GF-D8 (cell line): ENCODE data around the gene MAP3K12.
"Not testable (repeated sequence)": the region's sequence is repeated elsewhere in the genome, so short reads cannot be mapped to it uniquely, and the experiment has no call there.

Experiments used
- DNase-seq: peaks from one replicate; lab custom pipeline; 2025; lab: John Stamatoyannopoulos, UW

Gene MAP3K12

DNA sequence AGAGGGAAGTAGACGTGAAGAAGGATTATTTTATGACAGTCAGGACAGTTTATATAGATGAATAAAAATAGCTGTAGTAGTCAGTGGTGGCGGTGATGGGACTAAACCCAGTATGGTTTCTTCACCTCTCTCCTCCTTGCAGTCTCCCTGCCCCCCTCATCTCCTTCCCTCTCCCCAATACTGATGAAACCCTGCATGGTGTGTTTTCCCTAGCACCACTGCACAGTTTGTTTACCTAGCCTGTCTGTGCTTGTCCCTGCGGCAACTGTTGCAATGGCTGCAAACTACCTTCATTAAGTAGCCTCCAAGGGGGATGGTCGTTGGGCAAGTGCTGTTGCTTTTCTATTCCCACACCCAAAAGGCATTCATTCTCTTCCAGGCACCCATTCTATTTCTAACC is 32.6 kb downstream of the MAP3K12 start:
- DNase-seq: no peak

DNA sequence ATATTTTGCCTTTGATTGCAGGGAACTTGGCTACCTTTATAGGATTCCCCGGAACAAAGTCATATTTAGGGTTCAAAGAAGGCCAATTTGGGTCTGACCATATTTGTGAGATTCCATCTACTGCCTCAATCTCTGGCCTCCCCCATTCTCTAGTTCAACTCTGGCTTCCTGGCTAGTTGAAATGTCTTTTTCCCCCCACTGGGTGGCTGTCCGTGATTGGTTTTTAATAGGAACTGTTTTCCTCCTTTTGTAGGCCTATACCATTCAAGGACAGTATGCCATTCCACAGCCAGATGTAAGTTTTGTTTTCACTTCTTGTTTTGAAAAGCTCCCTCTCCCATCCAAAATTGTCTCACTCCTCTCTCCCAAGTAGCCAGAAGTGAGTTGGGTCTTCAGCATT is 33.6 kb downstream of the MAP3K12 start:
- no peak for DNase-seq

- DNase-seq: no peak
Measured at GRCh38 chr12:53464685-53465418, 34.4 kb downstream of the MAP3K12 start.

- DNase-seq: no peak
Measured at GRCh38 chr12:53463802-53464560, 35.3 kb downstream of the MAP3K12 start.

GRCh38 chr12:53462935-53463334 is 36.3 kb downstream of the MAP3K12 start:
- DNase-seq: no peak

DNA sequence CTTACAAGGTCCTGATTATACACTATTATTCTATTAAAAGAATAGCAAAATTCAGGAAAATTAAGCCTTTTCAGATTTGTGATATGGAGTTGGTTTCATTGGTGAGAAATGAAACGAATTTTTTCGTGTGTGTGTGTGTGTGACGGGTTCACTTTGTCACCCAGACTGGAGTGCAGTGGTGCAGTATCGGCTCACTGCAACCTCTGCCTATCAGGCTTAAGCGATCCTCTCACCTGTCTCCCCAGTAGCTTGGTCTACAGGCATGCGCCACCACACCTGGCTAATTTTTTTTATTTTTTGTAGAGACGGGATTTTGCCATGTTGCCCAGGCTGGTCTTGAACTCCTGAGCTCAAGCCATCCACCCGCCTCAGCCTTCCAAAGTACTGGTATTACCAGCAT is 37.7 kb downstream of the MAP3K12 start:
- DNase-seq: no peak

DNA sequence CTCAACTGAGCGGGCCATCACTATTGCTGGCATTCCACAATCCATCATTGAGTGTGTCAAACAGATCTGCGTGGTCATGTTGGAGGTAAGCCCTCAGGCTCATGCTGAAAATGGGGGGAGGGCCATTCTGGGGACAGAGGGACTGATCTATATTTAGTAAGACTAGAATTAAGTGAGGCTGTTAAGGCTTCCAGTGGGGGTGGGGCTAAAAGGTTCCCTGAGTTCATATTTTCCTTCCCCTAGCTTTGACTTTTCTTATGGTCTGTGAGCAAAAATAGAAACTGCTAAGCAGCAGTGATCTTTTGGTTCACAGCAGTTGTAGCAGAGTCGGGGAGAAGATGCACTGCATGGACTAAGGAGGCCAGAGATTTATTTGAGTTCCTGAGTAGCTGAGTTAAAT is 38.2 kb downstream of the MAP3K12 start:
- no peak for DNase-seq

DNA sequence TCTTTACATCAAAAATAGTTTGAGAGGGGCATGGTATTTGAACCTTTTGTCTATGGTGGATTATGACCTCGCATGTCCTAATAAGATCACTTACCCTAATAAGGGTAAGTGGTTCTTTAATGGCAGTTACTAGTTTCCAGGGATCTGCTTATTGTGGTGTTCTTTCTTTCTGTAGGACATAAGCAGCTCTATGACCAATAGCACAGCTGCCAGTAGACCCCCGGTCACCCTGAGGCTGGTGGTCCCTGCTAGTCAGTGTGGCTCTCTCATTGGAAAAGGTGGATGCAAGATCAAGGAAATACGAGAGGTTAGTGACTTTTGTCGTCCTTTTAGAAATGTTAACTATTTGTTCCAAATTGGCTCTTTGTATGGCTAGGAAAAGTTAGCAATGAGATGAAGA is 40.2 kb downstream of the MAP3K12 start:
- DNase-seq: no peak

- no peak for DNase-seq
Measured at GRCh38 chr12:53456654-53457366, 42.4 kb downstream of the MAP3K12 start.

DNA sequence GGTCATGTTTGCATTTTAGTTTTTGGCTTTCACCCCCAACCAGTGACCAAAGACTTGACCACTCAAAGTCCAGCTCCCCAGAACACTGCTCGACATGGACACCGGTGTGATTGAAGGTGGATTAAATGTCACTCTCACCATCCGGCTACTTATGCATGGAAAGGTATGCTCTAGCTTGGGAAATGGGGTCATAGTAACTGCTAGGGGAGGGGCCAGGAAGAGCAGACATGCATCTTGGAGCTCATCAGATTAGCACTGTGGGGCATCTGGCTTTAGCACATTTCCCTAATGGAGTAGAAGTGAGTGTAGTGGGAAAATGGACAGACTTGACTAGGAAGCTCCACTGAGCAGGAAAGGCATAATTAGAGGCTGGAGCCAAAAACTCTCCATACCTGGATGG is 44.6 kb downstream of the MAP3K12 start:
- DNase-seq: no peak

DNA sequence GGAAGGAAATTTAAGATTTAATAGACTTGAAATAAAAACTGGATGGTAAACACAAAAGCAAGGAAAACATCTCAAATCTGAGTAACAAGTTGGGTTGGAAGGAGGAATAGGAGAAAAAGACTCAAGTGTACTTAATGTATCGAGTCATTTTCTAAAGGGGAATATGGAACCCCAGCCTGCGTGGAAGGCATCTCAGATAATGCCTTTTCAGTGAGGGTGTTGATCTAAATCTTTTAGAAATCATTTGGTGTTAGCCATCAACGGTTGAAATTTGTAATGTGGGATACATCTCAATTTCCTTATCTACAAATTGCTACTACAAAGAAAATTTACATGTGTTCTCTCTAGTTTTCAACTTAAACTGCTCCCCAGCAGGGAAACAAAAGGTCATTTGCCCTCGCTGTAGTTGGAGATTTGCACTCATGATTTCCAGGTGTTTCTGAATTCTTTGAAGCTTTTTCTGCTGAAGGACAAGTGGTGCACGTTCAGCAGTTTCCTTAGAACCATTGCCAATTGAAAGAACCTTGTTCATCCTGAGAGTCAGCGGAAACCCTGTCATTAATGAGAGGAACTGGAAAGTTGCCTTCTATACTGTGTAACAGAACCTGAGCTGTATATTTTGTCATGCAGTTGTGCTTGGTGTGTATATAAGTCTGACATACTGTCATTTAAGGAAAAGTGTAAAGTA is 45.2 kb downstream of the MAP3K12 start:
- no peak for DNase-seq

DNA sequence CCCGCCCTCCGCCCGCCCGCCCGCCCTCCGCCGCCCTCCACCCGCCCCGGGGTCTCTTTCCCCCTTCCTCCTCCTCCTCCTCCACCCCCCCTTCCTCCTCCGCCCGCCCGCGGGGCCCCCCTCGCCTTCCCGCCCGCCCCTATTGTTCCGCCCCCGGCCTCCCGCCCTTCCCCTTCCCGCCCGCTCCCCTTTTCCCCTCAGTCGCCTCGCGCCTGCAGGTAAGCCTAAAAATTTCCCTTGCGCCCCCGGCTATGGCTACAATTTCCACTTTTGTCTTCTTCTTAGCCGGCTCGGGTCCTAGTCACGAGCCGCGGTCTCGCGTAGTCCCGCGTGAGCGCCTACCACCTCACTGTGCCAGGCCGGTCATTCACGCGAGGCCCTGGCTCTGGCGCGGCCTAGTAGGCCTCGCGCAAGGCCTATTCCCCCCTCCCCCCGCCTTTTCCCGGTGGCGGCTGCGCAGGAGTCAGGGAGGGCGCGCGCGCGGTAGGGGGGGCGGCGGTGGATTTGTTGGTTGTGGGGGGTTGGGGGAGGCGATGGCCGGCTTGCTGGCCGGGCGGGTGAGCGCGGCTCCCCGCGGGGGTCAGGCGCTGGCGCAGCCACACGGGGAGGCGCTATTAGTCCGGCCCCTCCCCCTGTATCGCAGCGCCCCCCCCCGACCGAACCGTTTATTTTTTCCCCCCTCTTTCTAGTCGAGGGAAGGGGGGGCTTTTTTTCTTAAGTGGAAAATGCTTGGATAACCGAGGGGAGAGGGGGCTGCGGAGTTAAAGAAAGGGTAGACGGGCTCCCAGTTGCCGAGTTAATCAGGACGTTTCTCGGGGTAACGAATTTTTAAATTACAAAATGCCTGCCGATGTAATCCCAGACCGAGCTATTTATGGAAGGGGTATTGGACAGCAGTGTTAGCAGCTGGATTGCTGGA is 46.8 kb downstream of the MAP3K12 start:
- peak; percentile 21 for DNase-seq

- DNase-seq: peak; percentile 97
Measured at GRCh38 chr12:53451661-53452158, 47.5 kb downstream of the MAP3K12 start, which contains the start of gene PCBP2. TSS of gene PCBP2 (plus strand) at chr12:53452102. CDS start at chr12:53454801, 2,699 bp downstream.

DNA sequence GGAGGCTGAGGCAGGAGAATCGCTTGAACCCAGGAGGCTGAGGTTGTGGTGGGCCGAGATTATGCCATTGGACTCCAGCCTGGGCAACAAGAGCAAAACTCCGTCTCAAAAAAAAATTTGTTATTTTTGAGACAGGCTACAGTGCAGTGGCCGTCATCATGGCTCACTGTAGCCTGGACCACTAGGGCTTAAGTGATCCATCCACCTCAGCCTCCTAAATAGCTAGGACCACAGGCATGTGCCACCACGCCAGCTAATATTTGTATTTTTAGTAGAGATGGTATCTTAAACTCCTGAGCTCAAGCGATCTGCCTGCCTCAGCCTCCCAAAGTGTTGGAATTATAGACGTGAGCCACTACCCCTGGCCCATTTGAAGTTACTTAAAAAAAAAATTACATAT is 48.3 kb downstream of the MAP3K12 start:
- no peak for DNase-seq

DNA sequence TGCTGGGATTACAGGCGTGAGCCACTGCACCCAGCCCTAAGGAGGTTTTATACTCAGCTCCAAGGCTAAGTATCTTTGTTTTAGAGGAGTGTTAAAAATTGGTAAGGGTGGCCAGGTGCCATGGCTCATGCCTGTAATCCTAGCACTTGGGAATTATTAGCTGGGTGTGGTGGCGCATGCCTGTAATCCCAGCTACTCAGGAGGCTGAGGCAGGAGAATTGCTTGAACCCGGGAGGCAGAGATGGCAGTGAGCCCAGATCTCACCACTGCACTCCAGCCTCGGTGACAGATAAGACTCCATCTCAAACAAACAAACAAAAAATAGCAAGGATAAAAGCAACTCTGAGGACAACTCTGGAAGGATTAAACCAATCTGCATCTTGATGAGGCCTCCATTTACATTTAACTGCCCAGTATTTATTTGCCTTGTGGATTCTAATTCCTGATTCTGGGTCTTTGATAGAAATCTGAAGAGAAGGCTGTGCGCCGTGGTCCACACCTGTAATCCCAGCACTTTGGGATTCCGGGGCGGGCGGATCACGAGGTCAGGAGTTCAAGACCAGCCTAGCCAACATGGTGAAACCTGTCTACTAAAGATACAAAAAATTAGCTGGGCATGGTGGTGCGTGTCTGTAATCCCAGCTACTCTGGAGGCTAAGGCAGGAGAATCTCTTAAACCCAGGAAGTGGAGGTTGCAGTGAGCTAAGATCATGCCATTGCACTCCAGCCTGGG is 54.5 kb downstream of the MAP3K12 start:
- not testable (repeated sequence) for DNase-seq

DNA sequence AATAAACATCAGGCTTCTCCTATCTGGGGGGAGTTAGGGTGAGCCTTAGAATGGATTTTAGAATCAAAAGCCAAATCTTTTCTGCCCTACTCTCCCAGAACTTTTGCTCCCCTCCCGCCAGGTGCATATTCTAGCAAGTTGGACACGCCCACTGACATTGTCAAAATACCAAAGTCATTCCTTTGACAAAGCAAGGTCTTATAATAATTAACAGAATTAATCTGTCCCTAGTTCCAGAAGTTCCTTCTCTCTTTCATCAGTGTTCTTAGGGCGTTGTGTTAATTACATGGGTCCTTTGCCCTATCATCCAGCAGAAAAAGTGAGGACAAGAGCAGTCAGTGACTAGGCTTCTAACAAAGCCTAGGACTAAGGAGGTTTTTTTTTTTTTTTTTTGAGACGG is 55.3 kb downstream of the MAP3K12 start:
- DNase-seq: no peak

DNA sequence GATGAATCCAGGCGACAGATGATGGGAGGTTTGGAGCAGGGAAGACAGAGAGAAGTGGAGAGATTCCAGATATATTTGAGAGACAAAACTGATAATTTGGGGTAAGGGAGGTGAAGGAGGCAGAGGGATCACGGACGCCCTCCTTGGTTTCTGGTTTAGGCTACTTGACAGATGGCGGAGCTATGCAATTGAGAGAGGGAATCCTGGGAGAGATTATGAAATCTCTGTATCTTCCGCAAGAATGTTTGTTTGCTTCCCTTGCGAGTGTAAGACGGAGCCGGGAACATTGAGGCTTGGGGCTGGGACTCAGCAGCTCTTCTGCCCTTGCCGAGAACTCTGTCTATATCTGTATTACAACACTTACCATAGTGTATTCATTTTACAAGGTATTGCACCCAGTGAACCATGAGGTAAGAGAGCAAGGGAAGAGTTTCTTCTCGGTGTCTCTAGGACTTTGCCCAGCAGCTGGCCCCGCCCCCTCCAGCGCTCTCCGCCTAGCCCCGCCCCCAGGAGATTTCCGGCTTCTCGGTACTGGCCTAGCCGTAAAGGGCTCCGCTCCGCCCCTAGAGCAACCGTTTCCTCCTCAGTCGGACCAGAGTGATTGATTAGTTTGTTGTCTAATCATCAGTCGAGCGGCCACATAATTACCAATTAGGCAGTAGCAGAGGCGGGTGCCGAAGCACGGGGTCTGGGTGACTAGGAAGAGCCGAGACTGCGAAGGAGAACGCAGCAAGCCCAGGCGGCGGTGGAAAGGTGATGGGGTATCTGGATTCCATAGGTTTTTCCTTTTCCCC is 58.0 kb downstream of the MAP3K12 start, which contains the start of gene PRR13:
PRR13 (plus strand) TSS at position 695 of the 794 bp plus-strand sequence. CDS start 981 bp downstream, outside the sequence.
- DNase-seq: peak; percentile 98

DNA sequence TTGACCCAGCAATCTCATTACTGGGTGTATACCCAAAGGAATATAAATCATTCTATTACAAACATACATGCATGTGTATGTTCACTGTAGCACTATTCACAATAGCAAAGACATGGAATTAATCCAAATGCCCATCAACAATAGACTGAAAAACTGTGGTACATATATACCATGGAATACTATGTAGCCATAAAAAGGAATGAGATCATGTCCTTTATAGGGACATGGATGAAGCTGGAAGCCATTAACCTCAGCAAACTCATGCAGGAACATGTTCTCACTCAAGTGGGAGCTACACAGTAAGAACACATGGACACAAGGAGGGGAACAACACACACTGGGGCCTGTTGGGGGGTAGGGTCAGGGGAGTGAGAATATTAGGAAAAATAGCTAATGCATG is 59.7 kb downstream of the MAP3K12 start:
- not testable (repeated sequence) for DNase-seq

GRCh38 chr12:53435326-53435725 is 63.9 kb downstream of the MAP3K12 start:
- not testable (repeated sequence) for DNase-seq
